ENCODE data around the gene C2orf80.
"Not testable (repeated sequence)": the region's sequence is repeated elsewhere in the genome, so short reads cannot be mapped to it uniquely, and the experiment has no call there.

Gene C2orf80

GRCh38 chr2:208130712-208131110, 59.1 kb downstream of the C2orf80 start:
- no peak for DNase-seq

- no peak for DNase-seq
Observed at GRCh38 chr2:208129744-208130711, 59.8 kb downstream of the C2orf80 start, which contains the start of gene CRYGC. TSS of gene CRYGC (minus strand) at chr2:208129828. CDS start at chr2:208129792, 36 bp downstream.

GRCh38 chr2:208128136-208128535, 61.7 kb downstream of the C2orf80 start:
- DNase-seq: no peak

- DNase-seq: no peak
Observed at GRCh38 chr2:208127090-208127489, 62.7 kb downstream of the C2orf80 start.

- peak; percentile 24 for DNase-seq
Observed at GRCh38 chr2:208125251-208125650, 64.6 kb downstream of the C2orf80 start.

GRCh38 chr2:208124013-208124715, 65.7 kb downstream of the C2orf80 start, which contains the start of gene CRYGD:
TSS of gene CRYGD (minus strand) at chr2:208124524. CDS start at chr2:208124473, 51 bp downstream.
- DNase-seq: peak; percentile 79

- DNase-seq: no peak
Observed at GRCh38 chr2:208122248-208122647, 67.6 kb downstream of the C2orf80 start.

- DNase-seq: no peak
Observed at GRCh38 chr2:208118918-208119317, 70.9 kb downstream of the C2orf80 start.

GRCh38 chr2:208117390-208117789, 72.4 kb downstream of the C2orf80 start:
- not testable (repeated sequence) for DNase-seq
